ENCODE data around the gene RFK.

The RFK gene

DNA sequence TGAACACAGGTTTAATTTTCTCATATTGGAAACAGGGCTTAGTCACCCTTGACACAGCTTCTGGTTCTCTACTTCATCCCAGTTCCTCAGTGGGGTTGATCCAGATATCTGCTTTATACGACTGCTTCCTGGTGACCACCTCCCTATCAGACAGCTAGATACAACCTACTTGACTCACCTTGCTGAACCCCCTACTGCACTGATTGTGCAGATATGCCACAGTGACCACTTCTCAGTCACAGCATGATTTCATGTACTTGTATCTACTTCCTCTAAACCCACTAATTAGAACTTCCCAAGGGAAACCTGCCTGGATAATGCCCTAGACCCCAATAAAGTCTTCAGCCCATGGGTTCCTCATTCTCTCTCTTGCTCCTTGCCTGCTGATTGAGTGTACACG, 18.4 kb upstream of the RFK start:
- no peak for DNase-seq (ENCODE audit: low spot score)

DNA sequence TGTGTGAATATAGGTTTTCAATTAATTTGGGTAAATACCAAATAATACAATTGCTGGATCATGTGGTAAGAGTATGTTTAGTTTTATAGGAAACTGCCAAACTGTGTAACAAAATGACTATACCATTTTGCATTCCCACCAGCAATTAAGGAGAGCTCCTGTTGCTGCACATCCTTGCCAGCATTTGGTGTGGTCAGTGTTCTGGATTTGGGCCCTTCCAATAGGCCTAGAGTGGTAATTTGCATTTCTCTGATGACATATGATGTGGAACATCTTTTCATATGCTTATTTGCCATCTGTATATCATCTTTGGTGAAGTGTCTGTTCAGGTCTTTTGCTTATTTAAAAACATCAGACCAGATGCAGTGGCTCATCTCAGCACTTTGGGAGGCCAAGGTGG, 11.6 kb upstream of the RFK start:
- DNase-seq (ENCODE audit: low spot score) = no peak

DNA sequence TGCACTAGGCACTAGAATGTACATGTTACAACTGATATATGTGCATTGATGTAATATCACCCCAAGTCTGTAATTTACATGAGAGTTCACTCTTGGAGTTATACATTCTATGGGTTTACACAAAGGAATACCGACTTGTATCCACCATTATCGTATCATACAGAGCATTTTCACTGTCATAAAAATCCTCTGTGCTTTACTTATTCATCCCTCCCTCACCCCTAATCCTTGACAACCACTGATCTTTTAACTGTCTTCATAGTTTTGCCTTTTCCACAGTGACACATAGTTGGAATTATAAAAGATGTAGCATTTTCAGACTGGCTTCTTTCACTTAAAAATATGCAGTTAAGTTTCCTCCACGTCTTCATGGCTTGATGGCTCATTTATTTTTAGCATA, 11.1 kb upstream of the RFK start:
- no peak for DNase-seq (ENCODE audit: low spot score)

DNA sequence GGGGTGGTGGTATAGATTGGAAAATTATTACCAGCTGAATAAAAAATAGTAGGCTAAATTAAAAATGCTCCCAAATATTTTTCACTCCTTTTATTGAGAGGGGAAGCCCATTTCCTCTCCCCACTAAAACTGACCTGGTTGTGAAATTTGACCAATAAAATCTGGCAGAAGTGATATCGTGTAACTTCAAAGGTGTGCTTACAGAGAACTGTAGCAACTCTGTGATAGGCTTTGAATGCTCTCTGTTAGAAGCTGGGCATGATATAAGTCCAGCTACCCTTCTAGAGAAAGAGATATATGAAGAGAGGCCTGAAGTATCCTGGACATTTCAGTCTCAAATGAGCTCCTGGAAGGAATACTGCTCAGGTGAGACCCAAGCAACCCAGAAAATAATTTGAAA, 10.2 kb upstream of the RFK start:
- no peak for DNase-seq (ENCODE audit: low spot score)

DNA sequence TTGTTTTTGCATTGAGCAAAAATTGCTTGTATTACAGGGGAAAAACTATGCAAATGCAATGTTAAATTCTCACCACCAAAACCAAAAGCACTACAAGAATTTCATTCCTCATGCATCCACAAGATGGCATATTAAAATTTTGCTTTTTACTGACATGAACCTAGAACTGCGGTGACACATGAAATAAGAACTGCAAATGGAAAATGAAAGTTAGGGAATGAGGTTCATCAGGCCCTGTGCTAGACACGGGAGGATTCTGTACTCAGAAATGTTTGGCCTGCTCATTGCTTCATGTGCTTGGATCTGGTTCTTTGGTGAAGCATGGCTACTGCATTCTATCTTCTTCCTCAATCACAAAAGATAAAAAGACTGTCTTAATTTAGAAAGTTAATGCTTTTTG, 9.1 kb upstream of the RFK start:
- peak; percentile 45 for DNase-seq (ENCODE audit: low spot score)

DNA sequence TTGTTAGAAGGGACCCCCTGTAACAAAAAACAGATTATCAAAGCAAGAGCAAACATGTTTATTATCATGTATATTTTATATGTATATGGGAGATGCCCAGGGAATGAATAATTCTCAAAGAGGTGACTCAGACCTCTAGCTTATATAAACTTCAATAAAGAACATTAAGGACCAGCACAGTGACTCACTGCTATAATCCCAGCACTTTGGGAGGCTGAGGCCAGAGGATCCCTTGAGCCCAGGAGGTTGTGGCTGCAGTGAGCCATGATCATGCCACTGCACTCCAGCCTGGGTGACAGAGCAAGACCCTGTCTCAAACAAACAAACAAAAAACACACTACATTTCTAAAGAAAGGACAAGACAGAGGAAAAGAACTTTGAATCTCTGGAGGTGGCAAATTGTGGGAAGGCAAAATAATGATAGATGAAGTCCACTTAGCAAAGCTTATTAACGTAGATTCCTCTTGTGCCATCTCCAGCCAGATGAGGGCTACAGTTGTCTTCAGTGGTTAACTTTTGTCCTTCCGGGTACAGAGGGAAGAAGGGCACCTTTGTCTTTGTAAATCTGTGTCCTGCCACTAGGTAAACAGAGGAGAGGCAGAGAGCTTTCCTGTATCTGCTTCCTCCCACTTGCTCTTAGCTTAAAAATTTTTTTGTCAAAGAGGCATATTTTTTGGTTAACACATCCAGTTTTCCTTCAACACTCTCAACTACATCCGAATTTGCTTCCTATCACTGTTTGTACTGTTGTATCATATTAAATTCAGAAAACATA, 7.5 kb upstream of the RFK start:
- no peak for DNase-seq (ENCODE audit: low spot score)

DNA sequence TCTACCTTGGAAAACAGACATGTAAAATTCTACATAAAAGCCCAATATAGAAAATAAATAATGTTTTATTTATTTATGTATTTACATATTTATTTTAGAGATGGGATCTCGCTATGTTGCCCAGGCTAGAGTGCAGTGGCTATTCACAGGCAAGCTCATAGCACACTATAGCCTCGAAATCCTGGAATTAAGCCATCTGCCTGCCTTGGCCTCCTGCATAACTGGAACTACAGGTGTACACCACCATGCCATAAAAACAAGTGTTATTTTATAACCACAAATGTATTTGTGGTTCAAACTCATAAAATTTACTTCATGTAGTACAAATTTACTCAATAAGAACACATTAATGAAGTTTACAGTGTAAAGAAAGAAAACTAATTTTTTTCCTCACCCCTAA, 7.0 kb upstream of the RFK start:
- DNase-seq (ENCODE audit: low spot score) = no peak

DNA sequence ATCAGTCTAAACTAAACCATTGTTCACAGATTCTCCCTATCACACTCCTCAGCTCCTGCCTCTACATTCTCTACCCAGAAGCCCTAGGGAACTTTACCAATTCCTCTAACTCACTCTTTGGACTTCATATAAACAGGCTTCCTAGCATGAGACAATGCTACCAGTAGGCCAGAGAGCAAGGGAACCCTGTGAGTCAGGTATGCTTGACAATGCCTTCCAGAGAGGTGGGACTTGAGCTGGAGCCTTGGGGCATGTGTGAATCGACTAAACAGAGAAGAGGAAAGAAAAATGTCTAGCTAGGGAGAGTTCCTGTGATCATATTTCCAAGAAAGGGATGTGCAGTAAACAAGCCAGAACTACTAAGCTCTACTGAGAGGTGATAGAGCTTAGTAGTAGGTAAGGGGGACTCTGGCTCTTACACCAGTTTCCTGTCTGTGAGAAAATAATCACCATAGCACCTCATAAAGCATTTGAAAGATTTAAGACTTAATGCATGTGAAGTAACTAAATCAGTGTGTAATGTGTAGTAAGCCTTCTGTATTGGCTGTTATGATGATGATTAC, 6.4 kb upstream of the RFK start:
- no peak for DNase-seq (ENCODE audit: low spot score)

DNA sequence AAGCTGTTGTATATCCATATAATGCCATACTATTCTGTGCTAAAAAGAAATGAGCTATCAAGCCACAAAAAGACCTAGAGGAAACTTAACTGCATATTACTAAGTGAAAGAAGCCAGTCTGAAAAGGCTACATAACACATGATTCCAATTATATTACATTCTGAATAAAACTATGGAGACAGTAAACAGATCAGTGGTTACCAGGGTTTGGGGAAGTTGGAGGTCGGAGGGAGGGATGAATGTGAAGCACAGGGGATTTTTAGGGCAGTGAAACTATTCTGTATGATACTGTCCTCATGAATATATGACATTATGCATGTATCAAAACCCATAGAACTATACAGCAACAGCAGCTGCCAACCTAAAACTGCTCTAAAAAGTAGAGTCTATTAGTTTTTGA, 5.6 kb upstream of the RFK start:
- DNase-seq (ENCODE audit: low spot score) = no peak

DNA sequence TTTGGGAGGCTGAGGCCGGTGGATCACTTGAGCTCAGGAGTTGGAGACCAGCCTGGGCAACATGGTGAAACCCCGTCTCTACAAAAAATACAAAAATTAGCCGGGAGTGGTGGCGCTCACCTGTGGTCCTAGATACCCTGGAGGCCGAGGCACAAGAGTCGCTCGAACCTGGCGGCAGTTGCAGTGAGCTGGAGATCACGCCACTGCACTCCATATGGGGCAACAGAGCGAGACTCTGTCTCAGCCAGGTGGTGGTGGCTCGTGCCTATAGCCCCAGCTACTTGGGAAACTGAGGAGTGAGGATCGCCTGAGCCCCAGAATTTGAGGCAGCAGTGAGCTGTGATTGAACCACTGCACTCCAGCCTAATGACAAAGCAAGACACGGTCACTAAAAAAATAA, 2.4 kb upstream of the RFK start:
- no peak for DNase-seq (ENCODE audit: low spot score)

DNA sequence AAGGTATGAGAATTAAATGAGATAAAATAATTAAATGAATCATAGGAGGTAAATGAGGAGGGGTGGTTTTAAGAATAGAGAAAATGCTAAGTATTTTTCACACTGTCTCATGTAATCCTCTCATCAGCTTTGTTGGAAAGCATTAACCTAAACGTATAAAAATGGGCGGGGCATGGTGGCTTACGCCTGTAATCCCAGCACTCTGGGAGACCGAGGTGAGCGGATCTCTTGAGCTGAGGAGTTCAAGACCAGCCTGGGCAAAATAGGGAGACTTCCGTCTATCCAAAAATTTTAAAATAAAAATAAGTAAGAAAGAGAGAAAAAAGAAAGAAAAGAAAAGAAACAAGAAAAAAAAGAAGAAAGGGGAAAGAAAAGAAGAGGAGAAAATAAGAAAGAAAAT, 1.9 kb upstream of the RFK start:
- DNase-seq (ENCODE audit: low spot score) = no peak

DNA sequence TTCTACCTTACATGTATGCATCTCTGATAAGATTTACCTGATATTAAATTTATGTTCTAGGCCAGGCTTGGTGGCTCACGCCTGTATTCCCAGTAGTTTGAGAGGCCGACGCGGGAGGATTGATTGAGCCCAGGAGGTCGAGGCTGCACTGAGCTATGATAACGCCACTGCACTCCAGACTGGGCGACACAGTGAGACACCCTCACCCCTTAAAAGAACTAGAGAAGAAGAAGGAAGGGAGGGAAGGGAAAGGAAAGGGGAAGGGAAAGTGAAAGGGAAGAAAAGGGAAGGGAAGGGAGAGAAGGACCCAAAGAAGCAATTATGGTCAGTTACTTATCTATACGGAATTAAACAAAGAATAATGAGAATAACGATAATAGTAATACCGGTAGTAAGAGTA, 1.2 kb upstream of the RFK start:
- DNase-seq (ENCODE audit: low spot score) = peak; percentile 16

DNA sequence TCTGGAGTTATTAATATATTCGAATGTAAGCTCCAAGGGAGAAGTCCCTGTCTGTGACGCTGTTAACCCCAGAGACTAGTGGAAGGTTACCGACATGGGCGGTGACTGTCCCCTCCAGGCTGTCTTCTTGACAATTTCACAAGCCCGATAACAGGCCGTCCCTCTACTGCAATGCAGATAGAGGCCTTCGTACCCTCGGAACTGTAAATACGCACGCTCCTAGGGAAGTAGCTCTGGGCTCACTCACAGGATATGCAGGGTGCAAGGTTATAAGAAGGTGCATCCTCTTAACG, 680 bp upstream of the RFK start:
- peak; percentile 70 for DNase-seq (ENCODE audit: low spot score)

DNA sequence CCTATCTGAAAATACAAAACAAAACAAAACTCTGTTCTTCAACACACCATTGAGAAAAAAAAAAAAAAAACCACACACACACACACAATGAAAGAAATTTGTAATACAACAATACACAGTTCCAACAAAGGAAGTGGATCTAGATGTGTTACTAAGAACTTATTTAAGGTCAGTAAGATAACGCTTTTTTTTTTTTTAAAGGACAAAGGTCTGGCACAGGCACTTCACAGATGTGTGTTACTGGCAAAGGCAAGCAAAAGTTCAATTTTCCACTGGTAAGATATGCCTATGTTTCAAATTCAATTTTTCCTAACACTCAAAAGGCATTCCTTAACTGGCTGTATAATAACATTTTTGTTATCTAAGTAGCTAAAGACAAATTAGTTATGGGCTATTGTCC, 3.6 kb downstream of the RFK start:
- no peak for DNase-seq (ENCODE audit: low spot score)

DNA sequence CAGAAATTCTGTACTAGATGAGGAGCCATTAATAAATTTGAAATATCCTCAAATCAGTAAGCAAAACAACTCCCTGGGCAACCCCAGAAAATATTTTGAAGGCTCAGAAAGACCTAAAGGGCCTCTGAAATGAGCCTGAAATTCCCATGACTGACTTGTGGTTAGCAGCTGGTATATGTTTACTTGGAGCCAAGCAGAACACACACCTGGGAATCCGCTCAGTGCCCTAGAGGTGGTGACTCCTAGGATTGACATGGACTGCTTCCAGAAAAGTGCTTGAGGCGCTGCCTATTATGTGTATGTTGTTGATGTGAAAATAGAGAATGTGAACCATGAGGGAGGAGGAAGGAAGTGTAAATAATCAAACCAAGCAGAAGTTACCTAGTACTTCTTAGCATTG, 14.7 kb downstream of the RFK start:
- no peak for DNase-seq (ENCODE audit: low spot score)

DNA sequence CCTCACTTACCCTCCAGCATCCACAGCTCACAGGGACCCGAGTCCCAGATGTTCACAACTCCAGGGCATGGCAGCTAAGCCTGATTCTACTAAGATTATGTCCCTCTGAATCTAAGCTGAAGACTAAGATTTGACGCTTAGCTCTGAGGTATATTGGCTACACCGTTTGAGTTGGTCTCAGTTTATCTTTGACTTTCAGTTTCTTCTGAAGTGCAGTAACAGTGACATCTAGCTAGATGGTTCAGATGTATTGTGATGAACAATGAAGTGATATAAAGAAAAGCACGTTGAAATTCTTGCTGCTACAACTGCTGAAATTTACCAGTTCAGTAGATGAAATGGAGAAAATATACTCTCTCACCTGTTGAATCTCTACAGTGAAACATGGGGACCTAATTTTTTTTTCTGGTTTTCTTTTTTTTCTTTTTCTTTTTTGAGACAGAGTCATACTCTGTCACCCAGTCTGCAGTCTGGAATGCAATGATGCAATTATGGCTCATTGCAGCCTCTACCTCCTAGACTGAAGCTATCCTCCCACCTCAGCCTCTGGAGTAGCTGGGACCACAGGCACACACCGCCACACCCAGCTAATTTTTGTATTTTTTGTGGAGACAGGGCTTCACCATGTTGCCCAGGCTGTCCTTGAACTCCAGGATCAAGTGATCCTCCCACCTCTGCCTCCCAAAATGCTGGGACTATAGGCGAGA, 15.7 kb downstream of the RFK start:
- DNase-seq (ENCODE audit: low spot score) = no peak

DNA sequence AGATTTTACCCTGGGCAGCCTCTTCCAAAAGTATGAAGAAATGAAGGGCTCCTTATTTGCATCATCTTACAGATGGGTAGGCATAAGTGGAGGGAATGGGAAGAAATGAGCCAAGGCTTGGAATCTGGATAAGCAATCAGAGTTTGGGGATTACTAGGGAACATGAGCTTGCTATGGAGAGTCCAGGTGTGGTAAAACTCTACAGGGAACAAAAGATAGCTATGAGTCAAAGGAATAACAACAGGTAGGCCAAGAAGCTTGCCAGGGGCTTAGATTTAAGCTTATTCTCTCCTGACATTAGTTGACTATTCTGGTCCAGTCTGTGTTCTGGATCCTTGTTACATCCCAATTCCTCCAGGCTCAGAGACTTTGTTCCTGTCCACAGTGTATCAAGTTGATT, 16.4 kb downstream of the RFK start:
- no peak for DNase-seq (ENCODE audit: low spot score)

DNA sequence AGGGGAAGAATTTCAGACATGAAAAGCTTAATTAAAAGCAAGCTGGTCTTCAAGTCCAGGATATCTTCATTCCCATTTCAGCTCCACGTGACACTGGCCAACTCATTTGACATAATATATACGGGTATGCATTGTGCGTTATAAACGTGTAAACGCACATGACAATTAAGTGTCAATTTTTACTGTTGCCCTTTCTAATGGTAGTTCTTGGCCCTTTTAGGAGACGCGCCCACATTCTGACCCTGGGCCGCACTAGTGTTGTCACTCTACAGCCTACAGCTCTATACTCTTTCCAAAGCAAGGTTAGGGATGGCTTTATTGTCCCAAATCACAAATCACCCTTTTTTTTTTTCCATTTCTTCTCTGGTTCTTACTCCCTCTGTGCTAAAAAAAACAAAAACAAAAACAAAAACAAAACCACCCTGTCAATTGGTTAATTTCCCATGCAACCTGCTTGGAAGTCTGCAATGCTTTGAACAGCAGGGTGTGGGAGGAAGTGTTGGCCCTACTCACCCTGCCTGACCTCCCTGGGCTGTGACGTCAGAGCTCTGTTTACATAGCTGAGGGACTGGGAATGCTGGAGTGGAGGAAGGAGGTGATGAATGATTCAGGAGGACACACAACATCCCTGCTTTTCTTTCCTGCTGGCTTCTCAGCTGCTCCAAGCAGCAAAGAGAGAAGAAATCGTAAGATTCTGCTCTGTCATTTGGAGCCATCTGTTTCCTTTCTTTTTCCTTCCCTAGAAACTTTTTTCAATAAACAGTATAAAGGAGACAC, 19.3 kb downstream of the RFK start:
- DNase-seq (ENCODE audit: low spot score) = peak; percentile 40

DNA sequence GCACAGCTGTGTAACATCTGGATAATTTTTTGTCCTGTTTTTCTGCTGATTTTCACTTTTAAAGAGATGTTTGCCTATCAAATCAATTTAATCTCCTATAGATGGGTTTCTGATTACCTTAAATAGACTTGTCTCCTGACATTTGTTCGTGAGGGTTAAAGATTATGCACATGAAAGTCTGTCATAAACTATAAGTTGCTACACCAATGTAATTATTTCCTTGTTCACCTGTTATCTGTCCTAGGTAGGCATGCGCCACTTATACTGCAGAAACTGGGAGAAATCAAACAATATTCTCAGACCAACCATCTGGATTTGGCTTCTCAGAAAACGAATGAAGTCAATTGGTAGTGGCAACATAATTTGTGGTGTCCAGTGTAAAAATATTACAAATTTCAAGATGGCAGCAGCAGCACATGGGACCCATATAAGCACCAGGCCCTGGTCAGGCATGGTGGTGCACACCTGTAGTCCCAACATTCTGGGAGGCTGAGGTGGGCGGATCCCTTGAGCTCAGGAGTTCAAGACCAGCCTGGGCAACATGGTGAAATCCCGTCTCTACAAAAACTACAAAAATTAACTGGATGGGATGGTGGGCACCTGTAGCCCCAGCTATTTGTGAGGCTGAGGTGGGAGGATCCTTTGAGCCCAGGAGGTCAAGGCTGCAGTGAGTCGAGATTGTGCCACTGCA, 20.3 kb downstream of the RFK start:
- no peak for DNase-seq (ENCODE audit: low spot score)

DNA sequence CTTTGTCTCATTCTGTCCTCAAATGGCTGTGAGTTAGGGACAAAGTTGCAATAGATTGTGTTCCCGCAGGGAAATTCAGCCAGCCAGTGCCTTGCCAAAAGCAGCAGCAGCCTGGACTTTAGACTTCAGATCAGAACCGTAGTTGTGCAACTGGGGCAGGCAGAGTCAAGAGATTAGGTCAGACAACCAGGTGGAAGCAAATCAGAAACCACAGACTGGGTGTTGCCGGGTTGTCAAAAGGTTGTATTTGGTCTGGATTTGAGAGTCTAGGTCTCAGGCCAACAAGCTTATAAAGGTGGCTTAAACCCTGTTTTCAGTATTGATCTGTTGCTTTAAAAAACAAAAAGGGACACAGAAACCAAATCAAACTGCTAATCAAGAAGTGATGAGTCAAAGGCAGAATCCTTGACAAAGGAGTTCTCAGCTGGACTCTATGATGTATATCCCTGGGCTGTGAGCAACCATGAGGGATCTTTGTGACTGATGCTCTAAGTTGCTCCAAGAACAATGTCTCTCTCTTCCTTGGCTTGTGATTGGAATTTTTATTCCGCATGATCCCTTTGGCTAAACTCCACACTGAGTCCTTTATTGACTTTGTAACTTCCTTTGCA, 20.9 kb downstream of the RFK start:
- DNase-seq (ENCODE audit: low spot score) = no peak

DNA sequence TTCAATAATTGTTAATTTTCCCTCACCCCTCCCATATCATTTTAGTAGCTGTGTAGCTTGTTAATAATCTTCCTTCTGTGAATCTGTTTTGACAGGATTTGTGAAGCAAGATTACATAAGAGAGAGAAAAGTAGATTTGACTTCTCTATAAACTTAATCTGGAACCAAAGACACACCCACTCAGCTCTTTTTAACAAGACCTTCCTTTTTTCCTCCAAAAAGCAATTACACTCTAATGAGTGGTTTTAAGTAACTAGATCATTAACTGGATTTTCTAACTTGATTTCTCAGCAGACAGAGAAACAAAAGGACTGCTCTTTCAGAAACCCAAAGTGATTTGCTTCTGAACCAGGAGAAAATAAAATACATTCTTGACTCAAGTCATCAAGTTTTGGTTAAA, 21.9 kb downstream of the RFK start:
- no peak for DNase-seq (ENCODE audit: low spot score)

DNA sequence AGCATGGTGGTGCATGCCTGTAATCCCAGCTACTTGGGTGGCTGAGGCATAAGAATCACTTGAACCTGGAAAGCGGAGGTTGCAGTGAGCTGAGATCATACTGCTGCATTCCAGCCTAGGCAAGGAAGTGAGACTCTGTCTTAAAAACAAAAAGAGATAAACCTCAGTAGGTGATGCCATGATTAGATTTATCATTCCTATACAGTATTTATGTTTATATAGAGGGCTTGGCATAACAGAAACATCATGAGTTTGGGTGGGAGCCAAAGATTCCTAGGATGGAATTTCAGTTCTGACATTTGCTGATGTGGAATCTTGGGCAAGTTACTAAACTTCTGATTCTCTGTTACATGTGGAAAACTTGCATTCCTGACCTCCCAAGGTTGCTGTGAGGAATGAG, 22.3 kb downstream of the RFK start:
- DNase-seq (ENCODE audit: low spot score) = no peak

Data from Ammon's horn (tissue), 1 donor.